Caco-2 (cell line): Measurements from ENCODE around the gene ZNHIT1. TPM values are rescaled to one million over a fixed set of nuclear protein-coding genes. Genes with fewer than 3 reads are reported as not detected.

Experiments used
- BruUV-seq: library from RNA; stranded (reverse); fragments of 400-500 nt; replicated peaks from 2 replicates; lab custom pipeline; 2021; lab: Mats Ljungman, UMichigan
- CTCF ChIA-PET: fragments of 300-600 bp; sonication (Branson Sonifier 250); formaldehyde crosslinking; loops from one replicate; lab custom pipeline; 2022; ENCODE audit warnings: antibody characterized with exemption; lab: Charles Lee
- POLR2A ChIA-PET: fragments of 300-600 bp; sonication (Branson Sonifier 250); formaldehyde crosslinking; loops from one replicate; lab custom pipeline; 2022; ENCODE audit warnings: antibody characterized with exemption; lab: Charles Lee
- DNase-seq, 2 experiments: peaks; one replicate each; pipeline versions ENCODE4 v3.0.0 to v3.0.0-alpha.2; 2020 to 2022
- H3K27me3 ChIP-seq: replicated peaks from 2 replicates; pipeline ENCODE4 v1.6.0; 2011; ENCODE audit warnings: low read length; ENCODE audit not compliant: control insufficient read depth, insufficient read depth
- H3K36me3 ChIP-seq: 2 replicates; pipeline ENCODE4 v1.5.1; 2011; ENCODE audit warnings: low read length; ENCODE audit not compliant: control insufficient read depth, insufficient read depth
- H3K4me1 ChIP-seq: fragments of 250-450 bp; sonication (Bioruptor Pico); 2 replicates; pipeline ENCODE4 v1.5.1; 2020; ENCODE audit warnings: mild to moderate bottlenecking
- H3K4me3 ChIP-seq: 2 replicates; pipeline ENCODE4 v1.5.1; 2011; ENCODE audit warnings: low read depth, mild to moderate bottlenecking, control low read depth, low read length
- H3K9me3 ChIP-seq: fragments of 250-450 bp; sonication (Bioruptor Pico); 2 replicates; pipeline ENCODE4 v1.5.1; 2020; ENCODE audit warnings: mild to moderate bottlenecking, moderate library complexity
- H3K27ac Mint-ChIP-seq: one replicate; pipeline ENCODE4 v1.8.0; 2022; ENCODE audit warnings: mixed read lengths; ENCODE audit not compliant: unreplicated experiment
- H3K27me3 Mint-ChIP-seq: one replicate; pipeline ENCODE4 v1.8.0; 2022; ENCODE audit warnings: mixed read lengths; ENCODE audit not compliant: insufficient read depth, unreplicated experiment
- H3K36me3 Mint-ChIP-seq: one replicate; pipeline ENCODE4 v1.8.0; 2022; ENCODE audit warnings: mild to moderate bottlenecking, mixed read lengths; ENCODE audit not compliant: insufficient read depth, unreplicated experiment
- H3K4me1 Mint-ChIP-seq: one replicate; pipeline ENCODE4 v1.8.0; 2022; ENCODE audit warnings: low read depth, mixed read lengths; ENCODE audit not compliant: unreplicated experiment
- H3K4me3 Mint-ChIP-seq: one replicate; pipeline ENCODE4 v1.8.0; 2022; ENCODE audit warnings: mild to moderate bottlenecking, moderate library complexity, mixed read lengths; ENCODE audit not compliant: unreplicated experiment
- H3K9me3 Mint-ChIP-seq: one replicate; pipeline ENCODE4 v1.8.0; 2022; ENCODE audit warnings: mixed read lengths; ENCODE audit not compliant: unreplicated experiment
- intact Hi-C: fragments of 100-400 bp; cut with micrococcal nuclease; formaldehyde crosslinking; loops from one replicate; pipeline ENCODE4 v1.10.0; 2022; ENCODE audit not compliant: unreplicated experiment
- total RNA-seq: library from RNA; stranded (reverse); gene quantifications from 2 replicates; pipeline ENCODE4 v1.2.3, GENCODE V29; 2022
- TF ChIP-seq, protein P1 (sequence below), 2 experiments: fragments of 200-600 bp in 1 of 2; IDR thresholded peaks; 1 replicate in 1 of 2; 2 replicates in 1 of 2; pipeline versions ENCODE4 v1.5.1 to v1.8.0; 2011 to 2022; ENCODE audit warnings: antibody characterized with exemption in 1 of 2, control low read depth in 1 of 2, inconsistent platforms in 1 of 2, low read depth in 1 of 2, low read length in 1 of 2, mild to moderate bottlenecking in 1 of 2, moderate library complexity in 1 of 2; ENCODE audit not compliant: insufficient read depth in 1 of 2, severe bottlenecking in 1 of 2, unreplicated experiment in 1 of 2

The ZNHIT1 gene
- total RNA-seq, 1 experiment from 2014 or later: 64.0 TPM

DNA sequence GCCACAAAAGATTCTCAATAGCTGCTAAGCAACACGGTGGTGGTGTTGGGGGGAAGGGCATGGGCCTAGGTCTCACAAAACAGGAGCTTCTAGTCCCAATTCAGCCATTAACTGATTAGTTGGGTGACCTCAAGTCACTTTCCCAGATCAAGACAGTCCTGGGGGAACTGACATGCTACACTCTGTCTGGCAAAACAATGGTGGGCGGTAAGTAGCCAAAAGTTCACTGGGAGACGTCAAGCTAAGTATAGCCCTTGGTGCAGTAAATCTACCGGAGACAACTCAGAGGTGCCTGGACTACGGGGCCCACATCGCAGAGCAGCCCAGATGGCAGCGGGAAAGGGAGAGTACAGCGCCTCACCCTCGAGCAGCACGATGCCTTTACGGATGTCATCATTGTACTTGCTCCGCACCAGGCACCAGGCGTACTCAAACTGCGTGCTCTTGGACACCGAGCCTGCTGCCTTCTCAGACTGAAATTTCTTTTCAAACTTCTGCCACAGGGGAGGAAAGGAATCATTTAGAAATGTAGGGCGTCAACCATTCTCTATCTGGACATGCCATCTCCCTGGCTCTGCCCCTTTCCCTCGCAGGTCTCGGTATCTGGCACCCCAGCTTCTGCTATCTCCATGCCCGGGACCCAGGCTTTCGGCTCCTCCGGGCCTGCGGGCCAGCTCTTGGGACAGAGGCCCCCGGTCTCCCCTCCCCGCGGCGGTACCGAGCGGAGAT lies 25.8 kb downstream of the ZNHIT1 start:
- Mint-ChIP-seq H3K4me1 (peaks cover 10% of the 10 kb centered on the region), H3K27me3 (no peaks in the 10 kb centered on the region), H3K27ac (peak overlapping the region; percentile 93), H3K36me3 (peaks cover 40% of the 10 kb centered on the region), H3K9me3 (no peaks in the 10 kb centered on the region), H3K4me3 (peak overlapping the region; percentile 92)
- ChIA-PET POLR2A (interaction anchor here (0.7 to 1.4 kb wide), 4 partner anchors 9 to 64 kb away, joined by 3 to 10 read pairs (median 4); partner anchors contain the start of genes PLOD3 and ZNHIT1), CTCF (interaction anchor here (0.6 to 2.3 kb wide), 14 partner anchors 8 to 386 kb away, joined by 3 to 49 read pairs (median 4); partner anchors contain the start of genes PLOD3 and ZNHIT1)
- BruUV-seq: no TSS peak
- H3K27me3 ChIP-seq: no peaks in the 10 kb centered on the region
- H3K4me1 ChIP-seq: peaks cover 13% of the 10 kb centered on the region; the same call in 1 of the 2 replicates
- intact Hi-C loops: loop anchor here (1.0 kb wide), 5 partner anchors 8 to 100 kb away; partner anchors contain the start of gene ZNHIT1
- no peaks in the 10 kb centered on the region; the same call in 1 of the 2 replicates for H3K36me3 ChIP-seq
- no peaks in the 10 kb centered on the region for H3K9me3 ChIP-seq
- no peak for DNase-seq
- TF ChIP-seq, protein P1, sequence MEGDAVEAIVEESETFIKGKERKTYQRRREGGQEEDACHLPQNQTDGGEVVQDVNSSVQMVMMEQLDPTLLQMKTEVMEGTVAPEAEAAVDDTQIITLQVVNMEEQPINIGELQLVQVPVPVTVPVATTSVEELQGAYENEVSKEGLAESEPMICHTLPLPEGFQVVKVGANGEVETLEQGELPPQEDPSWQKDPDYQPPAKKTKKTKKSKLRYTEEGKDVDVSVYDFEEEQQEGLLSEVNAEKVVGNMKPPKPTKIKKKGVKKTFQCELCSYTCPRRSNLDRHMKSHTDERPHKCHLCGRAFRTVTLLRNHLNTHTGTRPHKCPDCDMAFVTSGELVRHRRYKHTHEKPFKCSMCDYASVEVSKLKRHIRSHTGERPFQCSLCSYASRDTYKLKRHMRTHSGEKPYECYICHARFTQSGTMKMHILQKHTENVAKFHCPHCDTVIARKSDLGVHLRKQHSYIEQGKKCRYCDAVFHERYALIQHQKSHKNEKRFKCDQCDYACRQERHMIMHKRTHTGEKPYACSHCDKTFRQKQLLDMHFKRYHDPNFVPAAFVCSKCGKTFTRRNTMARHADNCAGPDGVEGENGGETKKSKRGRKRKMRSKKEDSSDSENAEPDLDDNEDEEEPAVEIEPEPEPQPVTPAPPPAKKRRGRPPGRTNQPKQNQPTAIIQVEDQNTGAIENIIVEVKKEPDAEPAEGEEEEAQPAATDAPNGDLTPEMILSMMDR (IDR thresholded peaks at IDR 0.05; ENCODE audit: insufficient read depth in 1 of 2, low read depth in 1 of 2, low read length in 1 of 2, severe bottlenecking in 1 of 2, unreplicated experiment in 1 of 2): no peak
- peak overlapping the region; percentile 95 for H3K4me3 ChIP-seq

DNA sequence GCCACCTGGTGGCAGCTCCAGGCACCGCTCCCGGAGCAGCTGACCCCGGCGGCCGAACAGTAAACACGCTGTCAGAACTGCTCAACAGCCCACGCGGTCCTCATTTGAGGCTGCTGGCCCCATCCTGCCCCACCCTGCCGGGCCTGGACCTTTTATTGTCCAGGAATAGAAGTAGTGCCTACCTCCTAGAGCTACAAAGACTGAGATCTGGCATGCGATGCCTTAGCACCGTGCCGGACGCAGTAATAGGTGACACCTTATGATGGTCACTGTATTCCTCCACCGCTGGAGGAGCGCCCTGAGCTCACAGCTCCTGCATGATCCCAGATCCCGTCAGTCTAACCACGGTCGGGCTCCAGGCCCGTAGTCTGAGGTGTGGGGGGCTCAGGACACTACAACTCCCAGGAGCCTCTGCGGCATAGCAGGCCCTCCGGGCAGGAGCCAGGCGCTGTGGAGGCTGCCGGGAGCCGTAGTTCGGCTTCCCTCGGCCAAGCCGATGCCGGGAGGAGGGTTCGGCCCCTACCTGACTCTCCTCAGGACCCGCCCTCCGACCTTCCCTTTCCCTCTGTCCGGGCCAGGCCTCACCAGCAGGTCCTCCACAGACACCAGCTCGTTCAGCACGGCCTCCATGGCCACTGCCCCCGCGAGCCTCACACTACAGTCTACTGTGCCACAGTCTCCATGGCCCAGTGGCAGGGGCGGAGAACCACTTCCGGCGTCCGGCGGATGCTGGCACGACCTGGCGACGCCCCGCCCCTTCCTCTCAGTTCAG lies 26.6 kb downstream of the ZNHIT1 start, which contains the start of gene FIS1:
TSS of gene FIS1 (minus strand) at position 707 of the 772 bp plus-strand sequence. CDS start at position 630, 77 bp downstream.
- TF ChIP-seq, protein P1 (IDR thresholded peaks at IDR 0.05; ENCODE audit: insufficient read depth in 1 of 2, low read depth in 1 of 2, low read length in 1 of 2, severe bottlenecking in 1 of 2, unreplicated experiment in 1 of 2): peak; percentile 93 to 95
- no peaks in the 10 kb centered on the region for H3K9me3 Mint-ChIP-seq
- no peaks in the 10 kb centered on the region; the same call in none of the 2 replicates for H3K36me3 ChIP-seq

More for the DNA sequence above, 26.6 kb downstream of the ZNHIT1 start, which contains the start of gene FIS1:
- DNase-seq: peak; percentile 94 to 95
- Mint-ChIP-seq H3K36me3 (peaks cover 40% of the 10 kb centered on the region), H3K4me1 (peaks cover 10% of the 10 kb centered on the region), H3K27me3 (no peaks in the 10 kb centered on the region), H3K27ac (peak within 1 kb of the TSS; percentile 93), H3K4me3 (peak within 1 kb of the TSS; percentile 92)
- POLR2A ChIA-PET: interaction anchor here (0.7 to 1.4 kb wide), 4 partner anchors 8 to 63 kb away, joined by 3 to 10 read pairs (median 4); partner anchors contain the start of genes PLOD3 and ZNHIT1
- peak within 1 kb of the TSS; percentile 95 for H3K4me3 ChIP-seq
- H3K27me3 ChIP-seq: no peaks in the 10 kb centered on the region
- no TSS peak for BruUV-seq
- no peaks in the 10 kb centered on the region for H3K9me3 ChIP-seq
- peaks cover 13% of the 10 kb centered on the region; the same call in 1 of the 2 replicates for H3K4me1 ChIP-seq
- CTCF ChIA-PET: interaction anchor here (0.6 to 2.3 kb wide), 14 partner anchors 8 to 385 kb away, joined by 3 to 49 read pairs (median 6); partner anchors contain the start of genes PLOD3 and ZNHIT1
- intact Hi-C loops: loop anchor here (1.0 kb wide), 5 partner anchors 8 to 100 kb away; partner anchors contain the start of gene ZNHIT1
